Brain (organoid and tissue), 1 donor: ENCODE data around the gene SNAI3. TPM values are rescaled to one million over a fixed set of nuclear protein-coding genes. Genes with fewer than 3 reads are reported as not detected.

Source experiments
- polyA plus RNA-seq: library from polyadenylated mRNA; stranded (reverse); fragments of 350-450 nt; fragmentation: Illumina TruSeq; extraction: RNeasy Lipid Tissue Mini Kit (QIAGEN cat#74804); gene quantifications from one replicate; pipeline ENCODE4 v1.2.3, GENCODE V29; 2015; ENCODE audit warnings: low read depth, low replicate concordance; ENCODE audit not compliant: insufficient read depth

Gene SNAI3
- polyA plus RNA-seq, 1 donor from 2014 or later = 1.2 TPM

Other genes with a start within 250 kb of the SNAI3 start
- 9.8 TPM for gene ZFPM1, start 233.2 kb downstream of the SNAI3 start, polyA plus RNA-seq
- 61.8 TPM for gene ZC3H18, start 116.1 kb downstream of the SNAI3 start, polyA plus RNA-seq
- not detected for gene IL17C, start 47.9 kb downstream of the SNAI3 start, polyA plus RNA-seq
- gene CYBA, start 35.5 kb downstream of the SNAI3 start, polyA plus RNA-seq = 83.9 TPM
- gene MVD, start 23.4 kb downstream of the SNAI3 start, polyA plus RNA-seq = 63.6 TPM
- gene RNF166, start 19.9 kb upstream of the SNAI3 start, polyA plus RNA-seq = 22.2 TPM
- gene CTU2, start 20.0 kb upstream of the SNAI3 start, polyA plus RNA-seq = 24.6 TPM
- gene PIEZO1, start 98.7 kb upstream of the SNAI3 start, polyA plus RNA-seq = 12.9 TPM
- 77.9 TPM for gene CDT1, start 117.3 kb upstream of the SNAI3 start, polyA plus RNA-seq
- gene APRT, start 125.4 kb upstream of the SNAI3 start, polyA plus RNA-seq = 141 TPM
- gene GALNS, start 170.4 kb upstream of the SNAI3 start, polyA plus RNA-seq = 32.3 TPM
- gene TRAPPC2L, start 170.6 kb upstream of the SNAI3 start, polyA plus RNA-seq = 125 TPM
- gene PABPN1L, start 180.2 kb upstream of the SNAI3 start, polyA plus RNA-seq = 0.41 TPM